HG03457 (cell line): ENCODE data around the gene MLKL.
"Not testable (repeated sequence)": the region's sequence is repeated elsewhere in the genome, so short reads cannot be mapped to it uniquely, and the experiment has no call there.

Experiments used
- ATAC-seq: cut with Tn5 transposase; IDR thresholded peaks from one replicate; pipeline ENCODE4 v1.9.1; 2021; ENCODE audit warnings: moderate number of reproducible peaks; ENCODE audit not compliant: unreplicated experiment

MLKL gene

DNA sequence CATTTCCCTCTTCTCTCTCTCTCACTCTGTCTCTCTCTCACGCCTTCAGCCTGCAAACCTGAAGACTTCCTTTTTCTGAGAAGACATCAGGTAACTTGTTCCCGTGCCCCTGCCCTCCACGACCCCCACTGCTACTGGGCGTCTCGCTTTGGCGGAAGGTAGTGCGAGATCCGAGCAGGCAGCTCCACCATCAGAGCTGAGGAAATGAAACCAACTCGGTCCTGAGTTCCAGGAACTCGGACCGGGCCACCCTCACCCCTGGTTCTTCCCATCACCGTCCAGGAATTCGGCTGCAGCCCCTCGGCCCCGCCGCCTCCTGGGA is 585 bp downstream of the MLKL start:
- ATAC-seq, result no peak

DNA sequence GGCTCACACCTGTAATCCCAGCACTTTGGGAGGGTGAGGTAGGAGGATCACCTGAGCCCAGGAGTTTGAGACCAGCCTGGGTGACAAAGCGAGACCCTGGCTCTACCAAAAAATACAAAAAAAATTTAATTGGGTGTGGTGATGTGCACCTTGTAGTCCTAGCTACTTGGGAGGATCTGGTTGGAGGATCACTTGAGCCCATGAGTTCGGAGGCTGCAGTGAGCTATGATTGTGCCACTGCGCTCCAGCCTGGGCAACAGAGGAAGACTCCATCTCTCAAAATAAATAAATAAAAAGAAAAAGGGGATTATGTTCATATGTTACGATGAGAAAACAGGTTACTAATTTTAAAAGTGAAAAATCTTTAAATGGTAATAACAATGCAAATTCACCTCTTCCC is 996 bp downstream of the MLKL start:
- no peak for ATAC-seq

DNA sequence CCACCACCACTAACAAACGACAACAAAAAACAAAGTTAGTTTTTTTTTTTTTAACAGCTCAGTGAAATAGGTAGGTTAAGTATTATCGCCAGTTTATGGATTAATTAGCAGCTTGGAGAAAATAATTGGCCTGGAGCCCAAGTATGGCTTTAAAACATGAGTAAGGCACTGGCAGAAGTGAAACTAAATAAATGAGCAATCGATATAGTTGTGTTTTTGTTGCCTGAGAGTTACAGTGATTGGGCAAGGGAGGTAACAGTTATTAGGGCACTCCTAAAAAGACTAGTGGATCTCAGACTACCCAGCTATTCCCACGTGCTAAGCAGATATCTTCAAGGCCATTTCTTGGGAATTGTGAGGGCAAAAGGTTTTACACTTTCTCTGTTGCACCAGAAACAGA is 2.4 kb downstream of the MLKL start:
- no peak for ATAC-seq

DNA sequence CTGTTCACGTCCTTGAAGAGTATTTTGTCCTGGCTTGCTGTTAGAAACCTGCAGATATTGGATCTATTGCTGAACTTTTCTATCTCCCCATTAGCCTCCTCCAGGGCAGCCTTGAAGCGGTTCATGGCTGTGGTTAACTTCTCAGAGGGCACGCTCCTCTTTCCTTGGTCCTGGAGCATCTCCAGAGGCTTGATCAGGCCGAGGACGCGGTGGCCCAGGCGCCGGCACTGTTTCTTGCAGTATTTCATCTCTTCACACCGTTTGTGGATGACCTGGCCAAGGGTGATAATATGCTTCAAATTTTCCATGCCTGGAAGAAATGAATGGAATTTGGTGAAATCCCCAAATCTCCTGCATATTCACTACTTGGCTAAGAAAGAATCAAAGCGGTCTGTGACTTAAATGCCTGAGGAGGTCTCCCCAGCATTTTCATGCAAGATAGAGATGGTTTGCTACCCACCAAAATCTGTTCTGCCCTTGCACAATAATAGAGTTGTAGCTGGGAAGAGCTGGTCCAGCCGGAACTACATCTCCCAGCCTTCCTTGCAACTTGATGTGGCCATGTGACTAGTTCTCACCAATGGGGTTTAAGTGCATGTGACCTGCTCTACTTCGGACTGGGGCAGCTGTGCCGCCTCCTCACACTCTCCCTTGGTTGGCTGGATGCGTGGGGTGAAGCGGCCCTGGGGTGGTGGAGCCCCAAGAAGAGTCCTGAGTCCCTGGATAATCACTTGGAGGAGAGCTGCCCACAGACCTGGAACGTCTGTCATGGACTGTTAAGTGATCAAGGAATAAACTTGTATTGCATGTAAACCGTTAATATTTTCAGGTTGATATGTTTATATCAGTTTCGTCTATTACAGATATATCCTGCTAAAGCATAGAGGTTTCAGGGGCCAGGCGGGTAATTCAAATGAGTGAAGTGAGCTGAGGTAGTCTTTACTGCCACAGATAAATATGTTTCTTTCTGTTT is 4.9 kb downstream of the MLKL start:
- ATAC-seq, result peak; percentile 57

DNA sequence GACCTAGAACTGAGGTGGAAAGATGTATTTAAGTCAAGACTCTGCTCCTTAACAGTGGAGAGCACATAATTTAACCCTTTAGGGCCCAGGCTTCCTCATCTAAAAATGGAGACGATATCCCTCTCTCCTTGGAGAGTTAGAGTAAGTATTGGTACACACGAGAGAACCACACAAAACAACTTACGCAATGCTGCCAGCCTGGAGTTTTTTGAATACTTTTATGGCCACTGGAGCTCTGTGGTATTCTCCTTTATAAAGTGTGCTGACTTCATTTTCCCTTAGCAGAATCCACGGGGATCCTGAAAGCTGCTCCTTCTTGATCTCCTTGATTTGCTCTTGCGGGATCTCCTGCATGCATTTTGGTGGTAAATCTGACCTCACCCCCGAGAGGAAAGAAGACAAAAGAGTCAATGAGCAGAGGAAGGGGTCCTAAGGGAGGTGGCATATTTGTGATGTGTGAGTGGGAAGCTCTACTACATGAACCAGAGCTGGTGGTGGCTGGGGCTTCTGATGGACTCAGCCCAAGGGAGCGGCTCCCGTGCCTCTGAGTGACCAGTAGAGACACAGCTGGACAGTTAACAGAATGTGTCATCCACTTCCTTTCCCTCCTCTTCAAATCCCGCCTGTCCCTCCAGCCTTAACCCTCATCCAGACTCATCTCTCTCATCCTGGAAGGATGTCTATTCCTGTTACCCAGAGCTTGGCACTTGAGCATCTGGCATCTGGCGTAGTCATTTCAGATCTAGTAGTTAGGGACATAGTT is 9.4 kb downstream of the MLKL start:
- no peak for ATAC-seq

DNA sequence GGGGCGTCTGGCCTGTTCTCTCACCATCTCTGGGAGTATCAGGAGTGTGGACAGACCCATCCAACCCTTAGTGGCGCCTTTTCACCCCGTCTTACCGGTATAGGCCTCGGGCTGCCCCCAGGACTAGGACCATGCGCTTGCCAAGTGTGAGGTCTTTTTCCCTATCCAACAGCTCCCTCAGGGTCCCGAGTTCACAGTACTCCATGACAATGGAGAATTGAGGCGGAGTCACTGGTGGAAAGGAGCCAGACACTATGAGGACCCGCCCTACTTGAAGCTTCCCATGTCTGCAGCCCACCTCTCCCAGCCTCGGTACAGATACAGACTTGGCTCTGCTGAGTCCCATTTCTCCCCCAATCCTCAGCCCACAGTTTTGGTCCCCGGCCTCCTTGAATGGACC is 18.1 kb downstream of the MLKL start:
- no peak for ATAC-seq

DNA sequence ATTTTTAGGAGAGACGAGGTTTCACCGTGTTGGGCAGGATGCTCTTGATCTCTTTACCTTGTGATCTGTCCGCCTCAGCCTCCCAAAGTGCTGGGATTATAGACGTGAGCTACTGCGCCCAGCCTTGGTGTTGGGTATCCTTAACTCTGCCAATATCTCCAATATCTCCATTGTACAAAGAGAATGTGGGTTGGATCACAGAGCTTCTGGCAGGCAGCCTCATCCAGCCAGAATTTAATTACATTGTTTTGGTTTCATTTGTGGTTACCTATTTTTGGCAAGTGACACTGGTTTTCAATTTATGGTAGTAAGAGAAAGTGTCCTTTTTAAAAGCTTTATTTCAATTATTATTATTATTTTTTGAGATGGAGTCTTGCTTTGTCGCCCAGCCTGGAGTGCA is 20.0 kb downstream of the MLKL start:
- ATAC-seq, result no peak

DNA sequence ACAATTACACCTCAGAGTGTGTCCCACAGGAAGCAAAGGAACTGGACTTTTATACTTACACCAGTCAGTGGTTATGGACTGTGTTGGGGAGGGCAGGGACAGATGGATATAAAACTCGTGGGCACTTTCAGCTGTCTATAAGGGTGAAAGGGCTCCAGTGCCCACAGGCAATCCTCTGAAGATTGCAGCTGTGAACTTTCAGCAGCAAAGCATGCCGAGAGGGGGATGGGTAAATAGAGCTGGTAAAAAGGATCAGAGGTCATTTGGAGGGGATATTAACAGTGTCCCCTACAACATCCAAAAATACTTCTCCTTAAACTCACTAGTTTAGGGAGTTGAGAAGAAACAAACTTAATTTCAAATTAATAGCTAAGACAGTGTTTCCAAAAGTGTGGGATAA is 20.7 kb downstream of the MLKL start:
- no peak for ATAC-seq

DNA sequence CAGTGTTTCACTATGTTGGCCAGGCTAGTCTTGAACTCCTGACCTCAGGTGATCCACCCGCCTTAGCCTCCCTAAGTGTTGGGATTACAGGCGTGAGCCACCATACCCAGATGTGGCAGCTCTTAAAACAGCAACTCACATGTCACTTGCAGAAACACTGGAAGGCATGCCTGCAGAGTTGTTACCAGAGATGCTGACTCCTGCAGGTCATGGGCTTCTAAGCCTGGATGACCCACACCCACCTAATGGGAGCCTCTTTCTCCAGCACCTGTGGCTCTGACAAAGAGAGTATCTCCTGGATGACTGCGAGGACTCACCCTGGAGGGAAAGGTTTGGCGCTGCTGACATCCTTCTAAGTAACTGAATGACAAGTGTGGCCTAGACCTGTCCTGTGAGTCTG is 22.8 kb downstream of the MLKL start:
- ATAC-seq, result no peak

DNA sequence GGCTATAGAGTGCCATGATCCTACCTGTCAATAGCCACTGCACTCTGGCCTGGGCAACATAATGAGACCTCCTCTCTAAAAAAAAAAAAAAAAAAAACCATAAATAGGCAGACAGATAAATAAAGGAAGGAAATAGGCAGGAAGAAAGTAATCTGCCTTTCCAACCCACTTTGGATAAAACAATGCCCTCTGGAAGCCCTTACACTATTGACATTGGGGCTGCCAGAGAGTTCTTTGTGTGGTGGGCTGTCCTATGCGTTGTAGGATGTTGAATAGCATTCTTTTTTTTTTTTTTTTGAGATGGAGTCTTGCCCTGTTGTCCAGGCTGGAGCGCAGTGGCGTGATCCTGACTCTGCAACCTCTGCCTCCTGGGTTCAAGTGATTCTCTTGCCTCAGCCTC is 26.8 kb downstream of the MLKL start:
- no peak for ATAC-seq

DNA sequence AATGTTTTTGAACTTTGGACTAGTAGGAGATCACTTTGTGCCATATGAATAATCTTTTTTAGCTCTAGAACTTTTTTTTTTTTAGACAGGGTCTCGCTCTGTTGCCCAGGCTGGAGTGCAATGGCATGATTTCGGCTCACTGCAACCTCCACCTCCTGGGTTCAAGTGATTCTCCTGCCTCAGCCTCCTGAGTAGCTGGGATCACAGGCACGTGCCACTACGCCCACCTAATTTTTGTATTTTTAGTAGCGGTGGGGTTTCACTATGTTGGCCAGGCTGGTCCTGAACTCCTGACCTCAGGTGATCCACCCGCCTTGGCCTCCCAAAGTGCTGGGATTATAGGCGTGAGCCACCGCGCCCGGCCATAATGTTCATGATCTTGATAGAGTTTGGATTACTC is 31.8 kb downstream of the MLKL start:
- not testable (repeated sequence) for ATAC-seq

DNA sequence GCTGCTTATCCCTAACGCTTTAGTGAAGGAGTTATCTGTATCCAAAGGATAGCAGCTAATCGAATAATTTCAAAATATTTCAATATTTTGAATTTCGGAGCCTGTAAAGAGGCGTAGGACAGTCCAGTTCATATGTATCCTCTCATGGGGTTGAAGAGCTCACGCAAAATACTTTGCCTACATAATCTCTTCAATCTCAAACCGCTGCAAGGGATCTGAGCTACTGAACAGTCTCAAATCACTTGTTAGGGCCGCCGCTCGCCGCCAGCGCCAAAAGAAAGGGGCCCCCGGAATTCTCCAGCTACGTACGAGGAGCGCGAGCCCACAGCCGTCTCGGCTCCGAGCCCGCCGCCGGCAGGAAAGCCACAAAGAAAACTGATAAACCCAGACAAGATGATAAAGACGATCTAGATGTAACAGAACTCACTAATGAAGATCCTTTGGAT is 33.4 kb downstream of the MLKL start:
- no peak for ATAC-seq

DNA sequence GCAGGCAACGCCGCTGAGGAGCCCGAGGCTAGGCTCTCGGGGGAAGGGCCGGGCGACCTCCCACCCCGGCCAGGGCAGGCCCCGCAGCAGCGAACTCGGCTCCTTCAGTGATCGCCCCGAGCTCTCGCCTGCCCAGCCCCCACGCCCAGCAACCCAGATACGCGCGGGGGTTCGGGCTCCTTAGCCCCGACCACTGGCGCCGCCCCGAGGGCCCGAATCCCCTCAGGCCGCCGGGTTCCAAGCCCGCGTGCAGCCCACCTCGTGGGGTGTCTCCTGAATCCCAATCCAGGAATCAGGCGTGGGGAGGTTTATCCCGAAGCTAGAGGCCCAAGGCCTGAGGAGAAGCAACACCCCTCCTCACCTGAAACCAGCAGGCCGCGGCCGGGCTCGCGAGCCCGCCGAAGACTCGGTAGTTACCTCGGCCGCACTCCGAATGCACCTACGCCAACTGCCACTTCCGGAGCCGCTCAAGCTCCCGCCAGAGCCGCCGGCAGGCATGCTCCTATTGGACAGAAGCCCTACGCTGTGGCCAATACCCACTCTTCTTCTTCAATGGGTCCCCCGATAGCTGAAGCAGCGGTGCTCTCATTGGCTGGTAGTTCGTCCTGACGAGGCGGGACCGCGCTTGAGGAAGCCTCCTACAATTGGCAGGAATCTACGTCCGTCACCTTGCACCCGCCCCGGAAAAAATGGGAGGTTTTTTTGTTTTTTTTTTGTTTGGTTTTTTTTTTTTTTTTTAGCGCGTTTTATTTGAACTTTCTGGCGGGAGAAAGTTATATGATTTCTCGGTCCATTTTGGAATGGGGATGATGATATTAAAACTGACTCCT is 34.0 kb downstream of the MLKL start, which contains the start of gene RFWD3:
RFWD3 (minus strand) TSS at position 453 of the 830 bp plus-strand sequence. CDS start 5,428 bp downstream, outside the sequence.
- ATAC-seq, result peak; percentile 99

DNA sequence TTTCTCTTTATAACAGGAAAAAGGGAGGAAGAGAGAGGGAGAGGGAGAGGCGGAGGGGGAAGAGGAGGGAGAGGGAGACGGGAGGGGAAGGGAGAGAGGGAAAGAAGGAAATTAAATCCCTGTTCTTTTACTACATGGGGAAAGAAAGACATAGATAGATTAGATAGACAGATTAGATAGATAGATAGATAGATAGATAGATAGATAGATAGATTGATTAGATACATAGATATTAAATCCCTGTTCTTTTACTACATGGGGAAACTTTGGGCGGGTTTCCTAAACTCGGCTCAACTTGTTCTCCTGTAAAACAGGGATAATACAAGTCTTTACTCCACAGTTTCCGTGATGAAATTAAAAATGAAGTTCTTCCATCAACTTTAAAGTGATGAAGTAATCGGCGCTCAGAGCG is 34.6 kb downstream of the MLKL start:
- no peak for ATAC-seq

DNA sequence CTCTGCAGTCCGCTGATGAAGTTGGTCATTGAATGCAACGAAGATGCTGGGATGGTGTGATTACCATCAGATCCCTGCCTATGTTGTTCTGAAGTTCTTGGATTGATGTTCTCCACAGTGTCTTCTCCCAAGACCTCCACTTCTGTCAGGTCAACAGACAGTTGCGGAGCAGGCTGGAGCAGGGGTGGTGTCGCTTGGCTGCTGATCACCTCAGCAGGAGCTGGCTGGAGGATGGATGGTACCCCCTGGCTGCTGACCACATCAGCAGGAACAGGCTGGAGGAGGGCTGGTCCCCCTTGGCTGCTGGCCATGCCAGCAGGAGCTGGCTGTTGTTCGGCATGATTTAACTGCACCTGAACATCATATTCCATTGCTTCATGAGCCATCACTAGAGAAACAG is 39.6 kb downstream of the MLKL start:
- no peak for ATAC-seq

DNA sequence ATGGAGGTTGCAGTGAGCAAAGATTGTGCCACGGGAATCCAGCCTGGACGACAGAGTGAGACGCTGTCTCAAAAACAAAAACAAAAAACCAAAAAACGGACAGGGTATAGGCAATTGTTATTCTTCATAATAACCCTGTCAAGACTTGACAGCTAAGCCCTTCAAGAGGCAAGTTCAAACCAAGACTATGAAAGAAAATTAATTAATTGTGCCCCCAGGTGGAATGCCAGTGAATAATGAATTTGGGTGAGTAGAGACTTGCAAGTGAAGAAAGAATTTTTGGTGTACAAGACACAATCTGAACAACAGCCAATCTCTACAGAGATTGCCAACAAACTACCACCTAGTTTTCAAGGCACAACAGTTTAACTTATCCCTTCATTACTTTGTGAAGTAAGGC is 40.3 kb downstream of the MLKL start:
- no peak for ATAC-seq

DNA sequence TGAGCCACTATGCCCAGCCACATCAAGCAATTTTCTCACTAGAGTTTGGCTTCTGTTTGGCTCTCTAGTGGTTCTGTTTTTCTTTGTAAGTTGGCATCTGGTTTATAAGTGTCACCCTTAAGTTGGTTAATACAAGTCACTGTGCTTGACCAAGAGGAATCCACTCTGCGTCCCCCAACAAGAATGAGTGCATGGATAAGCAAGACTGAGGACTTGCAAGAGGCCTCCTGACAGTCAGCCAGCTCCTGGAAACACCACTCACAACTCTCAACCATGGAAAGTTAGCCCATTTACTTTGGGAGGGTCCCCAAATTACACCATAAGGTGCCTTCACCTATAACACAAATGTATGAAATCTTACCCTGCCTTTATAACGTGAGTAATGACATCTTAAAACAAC is 41.6 kb downstream of the MLKL start:
- no peak for ATAC-seq

DNA sequence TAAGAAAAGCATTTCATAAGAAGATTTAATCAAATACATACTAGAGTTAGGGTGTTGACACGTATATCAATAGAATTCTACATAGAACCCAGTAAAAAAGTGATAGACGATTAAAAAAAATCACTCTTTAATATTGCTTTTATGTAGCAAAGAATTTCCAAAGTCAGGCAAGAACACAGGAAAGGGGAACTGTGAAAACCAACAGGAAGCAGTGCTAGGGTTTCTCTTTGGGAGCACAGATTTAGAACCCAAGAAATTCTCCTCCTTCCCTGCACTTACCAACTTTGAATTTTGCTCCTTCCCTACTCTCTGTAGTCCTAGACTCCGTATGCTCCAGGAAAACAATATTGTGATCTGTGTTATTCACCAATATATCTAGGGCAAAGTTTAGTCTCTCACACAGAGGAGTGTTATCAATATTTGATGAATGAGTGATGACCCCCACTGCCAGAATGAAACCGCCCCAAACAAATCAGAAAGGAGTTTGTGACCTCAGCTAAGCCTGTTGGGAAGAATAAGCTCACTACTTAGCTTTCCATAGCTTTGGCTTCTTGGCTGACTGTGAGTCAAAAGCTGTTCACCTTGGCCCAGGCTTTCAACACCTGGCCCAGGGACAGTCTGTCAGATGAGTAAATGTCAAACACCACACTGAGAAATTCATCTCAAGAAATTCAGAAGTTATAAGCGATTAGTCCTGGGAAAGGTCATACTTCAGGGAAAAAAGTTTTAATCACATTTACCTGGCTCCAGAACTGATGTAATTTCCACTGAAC is 42.6 kb downstream of the MLKL start:
- ATAC-seq, result no peak

DNA sequence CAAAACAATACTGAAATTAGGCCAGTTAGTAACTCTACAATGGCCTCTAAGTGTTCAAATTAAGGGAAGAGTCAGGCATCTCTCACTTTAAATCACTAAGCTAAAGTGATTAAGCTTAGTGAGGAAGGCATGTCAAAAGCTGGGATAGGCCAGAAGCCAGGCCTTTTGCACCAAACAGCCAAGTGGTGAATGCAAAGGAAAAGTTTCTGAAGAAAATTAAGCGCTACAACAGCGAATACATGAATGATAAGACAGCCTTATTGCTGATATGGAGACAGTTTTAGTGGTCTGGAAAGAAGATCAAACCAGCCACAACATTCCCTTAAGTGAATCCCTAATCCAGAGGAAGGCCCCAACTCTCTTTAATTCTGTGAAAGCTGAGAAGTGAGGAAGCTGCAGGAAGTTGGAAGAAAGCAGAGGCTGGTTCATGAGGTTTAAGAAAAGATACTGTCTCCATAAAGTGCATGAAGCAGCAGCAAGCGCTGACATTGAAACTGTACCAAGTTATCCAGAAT is 46.1 kb downstream of the MLKL start:
- no peak for ATAC-seq

DNA sequence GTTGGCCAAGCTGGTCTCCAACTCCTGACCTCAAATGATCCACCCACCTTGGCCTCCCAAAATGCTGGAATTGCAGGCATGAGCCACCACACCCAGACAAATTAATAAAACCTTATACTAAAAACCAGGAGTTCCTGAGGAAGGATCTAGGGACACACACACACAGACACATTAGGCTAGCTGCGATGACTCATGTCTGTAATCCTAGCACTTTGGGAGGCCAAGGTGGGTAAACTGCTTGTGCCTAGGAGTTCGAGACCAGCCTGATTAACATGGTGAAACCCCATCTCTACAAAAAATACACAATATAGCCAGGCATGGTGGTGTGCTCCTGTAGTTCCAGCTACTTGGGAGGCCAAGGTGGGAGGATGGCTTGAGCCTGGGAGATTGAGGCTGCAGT is 47.8 kb downstream of the MLKL start:
- not testable (repeated sequence) for ATAC-seq
